MM.1S (cell line): Measurements from ENCODE around the gene SLFN12L.

Experiments
- DNase-seq: peaks from one replicate; pipeline ENCODE4 v3.0.0-alpha.2; 2015
- H2AFZ ChIP-seq: fragments of 300-600 bp; sonication (generic); 2 replicates; pipeline ENCODE4 v1.6.0; 2016; ENCODE audit warnings: antibody characterized with exemption, low read length
- H3F3A ChIP-seq: fragments of 300-600 bp; sonication (generic); 2 replicates; pipeline ENCODE4 v1.6.1; 2016; ENCODE audit warnings: mild to moderate bottlenecking, antibody characterized with exemption, low read length, moderate library complexity, mixed read lengths; ENCODE audit not compliant: insufficient read depth
- H3K27ac ChIP-seq: fragments of 300-600 bp; sonication (generic); 2 replicates; pipeline ENCODE4 v1.5.1; 2016; ENCODE audit warnings: mild to moderate bottlenecking, low read length
- H3K27me3 ChIP-seq: fragments of 300-600 bp; sonication (generic); replicated peaks from 2 replicates; pipeline ENCODE4 v1.6.0; 2016; ENCODE audit warnings: low read length; ENCODE audit not compliant: insufficient read depth
- H3K36me3 ChIP-seq: fragments of 300-600 bp; sonication (generic); replicated peaks from 2 replicates; pipeline ENCODE4 v1.6.1; 2016; ENCODE audit warnings: mild to moderate bottlenecking, low read length, mixed read lengths; ENCODE audit not compliant: insufficient read depth
- H3K4me1 ChIP-seq: fragments of 300-600 bp; sonication (generic); 2 replicates; pipeline ENCODE4 v1.6.1; 2016; ENCODE audit warnings: low read length, mixed read lengths
- H3K4me2 ChIP-seq: fragments of 300-600 bp; sonication (generic); 2 replicates; pipeline ENCODE4 v1.6.0; 2016; ENCODE audit warnings: low read depth, low read length
- H3K4me3 ChIP-seq: fragments of 300-600 bp; sonication (generic); 2 replicates; pipeline ENCODE4 v1.5.1; 2016; ENCODE audit warnings: low read length, mixed read lengths
- H3K79me2 ChIP-seq: fragments of 300-600 bp; sonication (generic); 2 replicates; pipeline ENCODE4 v1.6.1; 2016; ENCODE audit warnings: mixed run types, low read length, mixed read lengths
- H3K9ac ChIP-seq: fragments of 300-600 bp; sonication (generic); 2 replicates; pipeline ENCODE4 v1.6.1; 2016; ENCODE audit warnings: low read length, mixed read lengths
- H3K9me2 ChIP-seq: fragments of 300-600 bp; sonication (generic); replicated peaks from 2 replicates; pipeline ENCODE4 v1.6.1; 2016; ENCODE audit warnings: mild to moderate bottlenecking, low read length, mixed read lengths; ENCODE audit not compliant: insufficient read depth
- H3K9me3 ChIP-seq: fragments of 300-600 bp; sonication (generic); replicated peaks from 2 replicates; pipeline ENCODE4 v1.6.1; 2016; ENCODE audit warnings: mild to moderate bottlenecking, low read length, mixed read lengths; ENCODE audit not compliant: insufficient read depth
- H4K20me1 ChIP-seq: fragments of 300-600 bp; sonication (generic); 2 replicates; pipeline ENCODE4 v1.6.1; 2016; ENCODE audit warnings: mild to moderate bottlenecking, low read length, moderate library complexity, mixed read lengths; ENCODE audit not compliant: insufficient read depth
- EZH2 ChIP-seq: fragments of 300-600 bp; sonication (generic); optimal IDR thresholded peaks from 2 replicates; pipeline ENCODE3; 2017; ENCODE audit warnings: low read depth, mild to moderate bottlenecking, antibody characterized with exemption, low read length, mixed read lengths
- EZH2phosphoT487 ChIP-seq: fragments of 300-600 bp; sonication (generic); IDR thresholded peaks from 2 replicates; pipeline ENCODE4 v1.6.1; 2018; ENCODE audit warnings: antibody characterized with exemption, low read length
- TF ChIP-seq, protein P1 (sequence below): fragments of 300-600 bp; sonication (generic); IDR thresholded peaks from 2 replicates; pipeline ENCODE4 v1.5.1; 2016; ENCODE audit warnings: antibody characterized with exemption, low read length, mixed read lengths

SLFN12L gene

DNA sequence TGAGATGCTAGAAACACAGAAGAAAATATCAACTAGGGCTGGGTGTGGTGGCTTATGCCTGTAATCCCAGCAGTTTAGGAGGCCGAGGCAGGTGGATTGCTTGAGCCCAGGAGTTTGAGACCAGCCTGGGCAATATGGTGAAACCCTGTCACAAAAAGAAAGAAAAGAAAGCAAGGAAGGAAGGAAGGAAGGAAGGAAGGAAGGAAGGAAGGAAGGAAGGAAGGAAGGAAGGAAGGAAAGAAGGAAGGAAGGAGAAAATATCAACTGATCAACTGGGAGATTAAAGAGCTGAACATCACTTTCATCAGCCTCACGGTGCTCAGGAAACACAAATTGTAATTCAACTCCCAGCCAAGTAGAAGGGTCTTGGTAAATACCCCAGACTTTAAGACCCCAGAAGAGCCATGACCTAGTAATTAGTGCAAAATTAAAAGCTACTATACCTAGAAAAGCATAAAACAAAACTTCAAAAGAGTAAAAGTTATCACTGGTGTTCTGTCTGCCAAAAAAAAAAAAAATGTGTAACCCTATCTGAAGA, 61.1 kb downstream of the SLFN12L start:
- Histone ChIP-seq H2AFZ (no peak overlapping the region), H3K4me2 (no peak overlapping the region), H3K36me3 (no peaks in the 10 kb centered on the region), H3K79me2 (no peaks in the 10 kb centered on the region), H4K20me1 (no peaks in the 10 kb centered on the region), H3K9ac (no peak overlapping the region), H3K27ac (no peak overlapping the region), H3K4me1 (no peaks in the 10 kb centered on the region), H3K9me2 (no peaks in the 10 kb centered on the region; the same call in 1 of the 2 replicates), H3K27me3 (no peaks in the 10 kb centered on the region), H3K9me3 (no peaks in the 10 kb centered on the region), H3K4me3 (no peak overlapping the region), H3F3A (no peaks in the 10 kb centered on the region)
- no peak for TF ChIP-seq EZH2
- TF ChIP-seq, protein P1, sequence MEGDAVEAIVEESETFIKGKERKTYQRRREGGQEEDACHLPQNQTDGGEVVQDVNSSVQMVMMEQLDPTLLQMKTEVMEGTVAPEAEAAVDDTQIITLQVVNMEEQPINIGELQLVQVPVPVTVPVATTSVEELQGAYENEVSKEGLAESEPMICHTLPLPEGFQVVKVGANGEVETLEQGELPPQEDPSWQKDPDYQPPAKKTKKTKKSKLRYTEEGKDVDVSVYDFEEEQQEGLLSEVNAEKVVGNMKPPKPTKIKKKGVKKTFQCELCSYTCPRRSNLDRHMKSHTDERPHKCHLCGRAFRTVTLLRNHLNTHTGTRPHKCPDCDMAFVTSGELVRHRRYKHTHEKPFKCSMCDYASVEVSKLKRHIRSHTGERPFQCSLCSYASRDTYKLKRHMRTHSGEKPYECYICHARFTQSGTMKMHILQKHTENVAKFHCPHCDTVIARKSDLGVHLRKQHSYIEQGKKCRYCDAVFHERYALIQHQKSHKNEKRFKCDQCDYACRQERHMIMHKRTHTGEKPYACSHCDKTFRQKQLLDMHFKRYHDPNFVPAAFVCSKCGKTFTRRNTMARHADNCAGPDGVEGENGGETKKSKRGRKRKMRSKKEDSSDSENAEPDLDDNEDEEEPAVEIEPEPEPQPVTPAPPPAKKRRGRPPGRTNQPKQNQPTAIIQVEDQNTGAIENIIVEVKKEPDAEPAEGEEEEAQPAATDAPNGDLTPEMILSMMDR: no peak
- no peak for TF ChIP-seq EZH2phosphoT487
- DNase-seq: no peak

DNA sequence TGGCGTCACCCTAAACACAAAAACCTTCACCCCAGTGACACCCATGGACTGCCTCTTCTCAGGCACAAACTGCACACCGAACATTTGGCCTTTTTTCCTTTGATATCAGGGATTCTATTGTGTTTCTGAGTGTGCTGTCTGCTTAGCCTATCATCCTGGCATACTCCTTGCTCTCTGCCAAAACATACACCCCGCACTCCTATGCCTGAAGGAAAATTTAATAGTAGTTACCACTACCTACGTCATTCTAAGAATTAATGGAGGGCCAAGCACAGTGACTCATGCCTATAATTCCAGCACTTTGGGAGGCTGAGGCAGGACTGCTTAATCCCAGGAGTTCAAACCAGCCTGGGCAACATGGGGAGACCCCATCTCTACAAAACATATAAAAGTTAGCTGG, 69.0 kb downstream of the SLFN12L start:
- Histone ChIP-seq H3K79me2 (no peaks in the 10 kb centered on the region), H2AFZ (no peak overlapping the region), H3K9me2 (no peaks in the 10 kb centered on the region), H3K4me3 (no peak overlapping the region), H3K27ac (no peak overlapping the region), H3K27me3 (no peaks in the 10 kb centered on the region), H4K20me1 (no peaks in the 10 kb centered on the region), H3K4me1 (no peaks in the 10 kb centered on the region), H3K9ac (no peak overlapping the region), H3K9me3 (no peaks in the 10 kb centered on the region), H3K36me3 (no peaks in the 10 kb centered on the region), H3K4me2 (no peak overlapping the region), H3F3A (no peaks in the 10 kb centered on the region)
- DNase-seq: no peak
- TF ChIP-seq EZH2 (no peak), EZH2phosphoT487 (no peak)
- TF ChIP-seq, protein P1: no peak

DNA sequence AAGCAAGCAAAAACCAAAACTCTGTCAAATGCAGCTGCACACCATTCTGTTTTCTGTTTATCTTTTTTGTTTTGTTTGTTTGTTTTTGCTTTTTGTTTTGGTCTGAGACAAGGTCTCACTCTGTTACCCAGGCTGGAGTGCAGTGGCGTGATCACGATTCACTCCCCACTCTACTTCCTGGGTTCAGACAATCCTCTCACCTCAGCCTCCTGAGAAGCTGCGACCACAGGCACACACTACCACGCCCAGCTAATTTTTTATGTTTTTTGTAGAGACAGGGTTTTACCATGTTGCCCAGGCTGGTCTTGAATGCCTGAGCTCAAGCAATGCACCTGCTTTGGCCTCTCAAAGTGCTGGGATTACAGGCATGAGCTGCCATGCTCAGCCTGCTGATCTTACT, 69.7 kb downstream of the SLFN12L start:
- H3K9me3 ChIP-seq: no peaks in the 10 kb centered on the region
- no peaks in the 10 kb centered on the region for H3K79me2 ChIP-seq
- no peaks in the 10 kb centered on the region for H3K4me1 ChIP-seq
- no peak overlapping the region for H2AFZ ChIP-seq
- no peaks in the 10 kb centered on the region for H4K20me1 ChIP-seq
- no peak for TF ChIP-seq EZH2phosphoT487
- TF ChIP-seq, protein P1: no peak
- no peak for TF ChIP-seq EZH2
- H3K4me2 ChIP-seq: no peak overlapping the region
- no peaks in the 10 kb centered on the region for H3K27me3 ChIP-seq
- no peak overlapping the region for H3K27ac ChIP-seq
- no peaks in the 10 kb centered on the region for H3K9me2 ChIP-seq
- no peaks in the 10 kb centered on the region for H3F3A ChIP-seq
- no peak for DNase-seq
- no peak overlapping the region for H3K9ac ChIP-seq
- H3K4me3 ChIP-seq: no peak overlapping the region
- H3K36me3 ChIP-seq: no peaks in the 10 kb centered on the region
